Measurements from ENCODE around the gene JOSD2.

The JOSD2 gene

GRCh38 chr19:50495020-50495531 is 15.9 kb downstream of the JOSD2 start:
- no peak for DNase-seq (ENCODE audit: low spot score)

DNA sequence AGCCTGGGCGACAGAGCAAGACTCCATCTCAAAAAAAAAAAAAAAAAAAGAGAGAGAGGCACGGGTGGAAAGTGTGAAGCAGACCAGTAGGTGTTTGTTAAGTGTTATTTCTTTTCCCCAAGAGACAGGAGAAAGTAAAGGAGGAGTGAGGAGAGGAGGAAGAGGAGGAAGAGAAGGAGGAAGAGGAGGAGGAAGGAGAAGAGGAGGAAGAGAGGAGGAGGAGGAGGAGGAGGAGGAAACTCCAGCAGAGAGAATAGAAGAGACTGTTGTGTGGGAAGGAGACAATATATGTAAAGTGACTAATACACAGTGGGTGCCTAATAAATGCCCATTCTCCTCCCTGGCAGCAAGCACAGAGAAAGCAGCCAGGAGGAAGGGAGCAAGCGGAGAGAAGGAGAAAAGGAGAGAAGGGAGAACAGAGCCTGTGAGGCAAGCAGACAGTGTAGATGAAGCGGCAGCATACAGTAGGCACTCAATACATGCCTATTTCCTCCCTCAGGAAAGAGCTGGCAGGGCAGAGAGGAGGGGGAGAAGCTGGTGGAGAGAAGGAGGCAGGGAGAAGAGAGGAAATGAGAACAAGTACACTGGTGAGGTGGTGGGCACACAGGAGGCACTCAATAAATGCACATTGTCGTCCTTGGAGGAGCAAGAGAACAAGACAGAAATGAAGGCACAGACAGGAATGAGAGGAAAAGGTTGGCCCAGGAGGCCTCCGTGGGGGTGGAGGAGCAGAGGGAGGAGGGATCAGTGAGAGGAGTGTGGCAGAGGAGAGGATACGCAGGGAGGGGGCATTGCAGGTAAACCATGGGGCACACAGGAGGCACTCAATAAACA is 16.6 kb downstream of the JOSD2 start:
- no peak for DNase-seq (ENCODE audit: low spot score)

- DNase-seq (ENCODE audit: low spot score): no peak
These were observed 17.8 kb downstream of the JOSD2 start for GRCh38 chr19:50493171-50493570.

DNA sequence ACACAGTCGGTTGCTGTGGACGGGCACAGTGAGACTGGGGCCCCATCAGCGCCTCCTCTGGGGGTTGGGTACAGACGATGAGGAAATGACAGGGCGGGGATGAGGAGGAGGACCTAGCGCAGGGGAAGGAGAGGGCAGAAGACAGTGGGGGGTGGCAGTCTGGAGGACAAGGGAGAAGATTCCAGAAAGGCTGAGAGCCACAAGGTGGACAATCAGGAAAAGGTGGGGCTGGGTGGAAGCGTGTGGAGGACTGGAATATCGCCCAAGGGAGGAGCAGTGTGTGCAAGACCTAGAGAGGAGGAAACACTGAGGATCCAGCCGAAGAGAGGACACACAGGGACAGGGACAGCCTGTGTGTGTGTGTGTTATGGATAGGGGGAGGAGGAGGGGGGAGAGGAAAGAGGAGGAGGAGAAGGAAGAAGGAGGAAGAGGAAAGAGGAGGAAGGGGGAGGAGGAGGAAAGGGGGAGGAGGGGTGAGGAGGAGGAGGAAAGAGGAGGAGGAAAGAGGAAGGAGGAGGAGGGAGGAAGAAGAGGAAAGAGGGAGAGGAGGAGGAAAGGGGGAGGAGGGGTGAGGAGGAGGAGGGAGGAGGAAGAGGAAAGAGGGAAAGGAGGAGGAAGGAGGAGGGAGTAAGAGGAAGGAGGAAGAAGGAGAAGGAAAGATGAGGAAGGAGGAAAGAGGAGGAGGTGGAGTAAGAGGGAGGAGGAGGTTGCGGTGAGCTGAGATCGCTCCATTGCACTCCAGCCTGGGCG is 18.5 kb downstream of the JOSD2 start:
- DNase-seq (ENCODE audit: low spot score): no peak

- DNase-seq (ENCODE audit: low spot score): no peak
These were observed 20.0 kb downstream of the JOSD2 start for GRCh38 chr19:50490991-50491472.

- no peak for DNase-seq (ENCODE audit: low spot score)
These were observed 20.6 kb downstream of the JOSD2 start for GRCh38 chr19:50490411-50490811.

GRCh38 chr19:50489461-50490011 is 21.5 kb downstream of the JOSD2 start:
- no peak for DNase-seq (ENCODE audit: low spot score)

- DNase-seq (ENCODE audit: low spot score): no peak
These were observed 22.4 kb downstream of the JOSD2 start for GRCh38 chr19:50488389-50489194.

DNA sequence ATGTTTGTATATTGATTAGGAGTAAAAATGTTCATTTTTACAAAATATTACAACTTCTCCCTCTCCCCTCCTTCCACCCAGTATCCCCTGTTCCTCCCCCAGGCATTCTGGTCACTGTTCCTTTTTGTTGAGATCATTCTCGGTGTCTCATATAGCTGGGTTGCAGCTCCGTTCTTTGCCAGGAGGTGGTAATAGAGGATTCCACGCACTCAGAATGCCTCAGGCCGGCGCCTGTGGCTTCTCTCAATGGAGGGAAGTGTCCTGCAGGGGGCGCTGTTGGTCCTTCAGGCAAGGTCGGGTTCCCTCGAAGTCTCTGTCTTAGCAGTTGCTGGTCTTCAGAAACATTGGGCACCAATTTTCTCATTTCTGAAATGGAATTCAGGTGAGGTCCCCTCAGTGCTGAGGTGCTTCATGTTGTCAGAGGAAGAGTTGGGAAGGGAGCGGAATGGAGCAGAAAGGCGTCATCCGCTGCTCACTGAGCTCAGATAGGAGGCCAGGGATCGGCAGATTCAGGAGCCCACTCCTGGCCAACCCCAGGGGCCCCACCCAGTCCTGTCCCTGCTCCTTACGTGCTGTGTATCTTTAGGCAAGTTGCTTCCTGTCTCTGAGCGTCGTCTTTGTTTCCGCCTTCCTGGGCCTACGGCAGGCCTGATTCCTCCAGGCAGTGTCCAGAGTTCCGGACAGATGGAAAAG is 24.0 kb downstream of the JOSD2 start:
- no peak for DNase-seq (ENCODE audit: low spot score)

GRCh38 chr19:50485284-50485955 is 25.6 kb downstream of the JOSD2 start:
- DNase-seq (ENCODE audit: low spot score): no peak

DNA sequence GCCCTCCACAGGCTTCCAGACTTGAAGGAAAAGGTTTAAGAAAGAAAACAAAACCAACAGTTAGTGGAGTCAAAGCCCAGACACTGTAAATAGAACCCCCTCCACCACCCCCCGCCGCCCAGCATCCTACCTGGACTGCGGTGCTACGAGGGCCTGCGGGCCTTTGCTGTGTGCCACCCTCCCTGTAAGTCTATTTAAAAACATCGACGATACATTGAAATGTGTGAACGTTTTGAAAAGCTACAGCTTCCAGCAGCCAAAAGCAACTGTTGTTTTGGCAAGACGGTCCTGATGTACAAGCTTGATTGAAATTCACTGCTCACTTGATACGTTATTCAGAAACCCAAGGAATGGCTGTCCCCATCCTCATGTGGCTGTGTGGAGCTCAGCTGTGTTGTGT is 28.1 kb downstream of the JOSD2 start:
- no peak for DNase-seq (ENCODE audit: low spot score)

GRCh38 chr19:50482271-50482855 is 28.6 kb downstream of the JOSD2 start:
- no peak for DNase-seq (ENCODE audit: low spot score)

DNA sequence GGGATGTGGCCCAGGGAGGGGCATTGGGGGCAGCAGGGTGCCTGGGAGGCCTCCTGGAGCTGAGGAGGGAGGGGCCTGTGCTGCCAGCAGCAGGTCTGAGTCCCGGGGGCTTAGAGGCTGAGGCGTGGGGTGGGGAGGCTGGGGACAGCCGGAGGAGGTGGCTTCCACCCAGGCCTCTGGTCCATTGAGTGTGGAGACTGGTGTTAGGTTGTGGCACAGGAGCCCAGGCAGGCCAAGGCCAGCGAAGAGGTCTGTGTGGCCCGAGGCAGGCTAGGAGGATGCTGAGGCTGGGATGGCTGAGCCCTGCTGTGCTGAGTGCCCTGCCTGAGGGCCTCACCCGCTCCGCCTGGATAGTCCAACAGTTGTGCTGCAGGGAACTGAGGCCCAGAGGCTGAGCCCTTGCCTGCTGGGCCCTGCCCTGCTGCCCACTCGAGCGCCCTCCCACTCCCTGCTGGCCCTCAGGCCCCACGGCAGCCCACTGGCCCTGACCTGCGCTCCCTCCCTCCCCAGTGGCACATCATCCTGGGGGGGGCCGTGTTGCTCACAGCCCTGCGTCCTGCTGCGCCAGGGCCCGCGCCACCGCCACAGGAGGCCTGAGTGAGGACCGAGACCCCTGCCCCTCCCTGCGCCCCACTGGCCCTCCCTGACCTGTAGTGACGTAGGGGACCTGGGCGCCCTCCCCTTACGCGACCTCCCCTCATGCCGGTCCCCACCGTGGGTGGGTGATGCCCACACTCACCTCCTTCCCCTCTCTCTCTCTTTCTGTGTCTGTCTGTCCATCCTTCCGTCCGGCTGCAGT is 29.4 kb downstream of the JOSD2 start:
- no peak for DNase-seq (ENCODE audit: low spot score)

GRCh38 chr19:50480281-50481111 is 30.5 kb downstream of the JOSD2 start:
- no peak for DNase-seq (ENCODE audit: low spot score)

- no peak for DNase-seq (ENCODE audit: low spot score)
These were observed 31.2 kb downstream of the JOSD2 start for GRCh38 chr19:50479761-50480251.

DNA sequence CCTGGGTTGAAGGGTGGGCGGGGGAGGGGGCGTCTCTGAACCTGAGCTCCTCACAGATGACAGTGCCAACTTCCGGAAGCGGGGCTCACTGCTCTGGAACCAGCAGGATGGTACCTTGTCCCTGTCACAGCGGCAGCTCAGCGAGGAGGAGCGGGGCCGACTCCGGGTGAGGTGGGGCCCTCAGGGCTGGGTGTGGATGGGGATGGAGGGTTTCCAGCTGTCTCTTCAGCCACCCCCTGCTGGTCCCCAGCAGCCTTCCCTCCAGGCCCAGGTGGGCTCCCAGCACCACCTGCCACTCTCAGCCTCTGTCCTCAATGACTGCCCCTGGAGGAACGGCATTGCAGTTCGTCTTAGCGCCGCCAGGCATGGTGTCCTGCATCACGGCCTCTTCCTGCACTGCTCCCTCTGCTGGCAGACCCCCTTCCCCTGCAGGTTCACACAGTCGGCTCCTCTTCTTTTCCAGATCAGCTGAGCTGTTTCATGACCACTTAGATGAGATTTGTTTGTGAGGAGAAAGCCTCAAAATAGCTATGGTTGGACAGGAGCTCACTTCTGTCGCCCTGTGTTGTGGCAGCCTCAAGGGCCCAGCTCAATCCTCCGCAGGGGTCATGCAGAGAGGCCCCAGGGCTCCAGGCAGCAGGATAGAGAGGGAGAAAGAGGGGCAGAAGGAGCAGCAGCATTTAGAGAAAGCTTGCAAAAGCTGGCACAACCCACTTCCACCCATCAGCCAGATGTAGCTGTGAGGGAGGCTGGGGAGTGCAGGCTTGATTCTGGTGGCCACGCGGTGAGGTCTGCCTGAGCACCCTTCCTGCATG is 31.9 kb downstream of the JOSD2 start:
- DNase-seq (ENCODE audit: low spot score): peak; percentile 89

DNA sequence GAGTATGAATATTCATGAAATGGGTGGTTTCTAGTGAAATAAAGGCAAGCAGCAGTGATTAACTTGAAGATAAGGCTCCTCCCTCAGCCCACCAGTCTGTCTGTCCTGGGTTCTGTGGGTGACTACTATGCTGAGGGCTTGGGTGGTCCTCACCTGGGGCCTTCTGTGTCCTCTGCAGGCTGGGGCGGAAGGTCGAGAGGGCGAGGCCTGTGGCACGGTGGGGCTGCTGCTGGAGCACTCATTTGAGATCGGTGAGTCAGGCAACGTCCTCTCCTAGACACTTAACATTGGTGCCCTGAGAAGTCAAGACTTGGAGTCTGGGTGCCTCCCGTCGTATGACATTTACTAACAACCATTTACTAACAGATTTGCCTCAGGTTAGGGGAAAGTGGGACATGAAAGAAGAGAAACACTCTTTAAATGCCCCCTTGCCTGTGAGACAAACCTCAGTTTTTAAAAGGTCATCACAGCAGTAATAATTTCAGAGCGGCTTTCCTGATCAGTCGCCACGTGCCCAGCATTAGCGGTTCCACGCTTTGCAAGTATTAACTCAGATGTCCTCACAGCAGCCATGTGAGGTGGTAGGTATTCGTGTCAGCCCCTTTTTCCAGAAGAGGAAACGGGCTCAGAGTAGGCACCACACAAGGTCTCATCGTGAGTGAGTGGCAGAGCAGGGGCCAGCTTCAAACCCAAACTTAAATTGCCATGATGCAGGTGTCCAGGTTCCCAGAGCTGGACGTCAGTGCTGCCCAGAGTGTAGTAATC is 33.1 kb downstream of the JOSD2 start:
- no peak for DNase-seq (ENCODE audit: low spot score)

All from HuH-7.5 (cell line).